ENCODE measurements around the gene ADAMTS8. TPM values are rescaled to one million over a fixed set of nuclear protein-coding genes. Genes with fewer than 3 reads are reported as not detected.

The ADAMTS8 gene
- total RNA-seq, 2 donors from 2014 or later = 1.00 to 4.0 TPM

GRCh38 chr11:130358398-130358797 is 70.0 kb downstream of the ADAMTS8 start:
- DNase-seq = no peak

More at GRCh38 chr11:130358398-130358797, 70.0 kb downstream of the ADAMTS8 start:
- peaks cover 47% of the 10 kb centered on the region for H3K9me3 ChIP-seq (ENCODE audit: control insufficient read depth, low read length)
- Mint-ChIP-seq H3K27ac (no peak overlapping the region), H3K27me3 (ENCODE audit: insufficient read depth) (no peaks in the 10 kb centered on the region), H3K9me3 (peaks cover 39% of the 10 kb centered on the region), H3K36me3 (ENCODE audit: low read depth) (peaks cover 3% of the 10 kb centered on the region), H3K4me1 (peaks cover 4% of the 10 kb centered on the region), H3K4me3 (no peak overlapping the region)
- H3K36me3 ChIP-seq (ENCODE audit: control insufficient read depth, insufficient read depth, low read length) = no peaks in the 10 kb centered on the region
- H3K27me3 ChIP-seq (ENCODE audit: control insufficient read depth, insufficient read depth, low read length, poor library complexity, severe bottlenecking) = no peaks in the 10 kb centered on the region
- no peak for TF ChIP-seq CTCF (conservative IDR thresholded peaks at IDR 0.05)
- no peaks in the 10 kb centered on the region for H3K4me1 ChIP-seq (ENCODE audit: control insufficient read depth, insufficient read depth, low read length)
- no peak overlapping the region for H3K27ac ChIP-seq (ENCODE audit: low read depth, low read length)
- H3K9ac ChIP-seq (ENCODE audit: extremely low read depth, low read length, poor library complexity, severe bottlenecking) = no peak overlapping the region
- H3K4me3 ChIP-seq (ENCODE audit: low read length) = no peak overlapping the region

Other genes starting within 250 kb of the ADAMTS8 start
- gene ZBTB44, start 113.7 kb downstream of the ADAMTS8 start, total RNA-seq = 10 to 100 TPM; 66.1 to 69.2 TPM
- 1 to 10 TPM in 1 of 2 donors, under 1 TPM in 1; 0.27 to 1.0 TPM for gene ADAMTS15, start 20.0 kb upstream of the ADAMTS8 start, total RNA-seq